ENCODE results near the gene KIF3B. TPM values are rescaled to one million over a fixed set of nuclear protein-coding genes. Genes with fewer than 3 reads are reported as not detected.

KIF3B gene
- total and polyA plus RNA-seq, 2 of the 13 experiments (the other 11 are each of a cell fraction or from before 2014, with no cell fraction given): 23.6 to 28.8 TPM

- no peak for TF ChIP-seq NPAS2 (CRISPR knock-in tag; IDR thresholded peaks at IDR 0.05; ENCODE audit: borderline replicate concordance)
- peak; percentile 98 for TF ChIP-seq ETS1 (CRISPR knock-in tag; IDR thresholded peaks at IDR 0.05)
- peak; percentile 54; the same call in 1 of the 2 replicates for TF ChIP-seq ZNF552 (CRISPR knock-in tag; IDR thresholded peaks at IDR 0.05; ENCODE audit: borderline replicate concordance)
- TF ChIP-seq IKZF5 (CRISPR knock-in tag; IDR thresholded peaks at IDR 0.05): peak; percentile 98
- TF ChIP-seq ZZZ3 (CRISPR knock-in tag; IDR thresholded peaks at IDR 0.05; ENCODE audit: borderline replicate concordance): peak; percentile 99; the same call in 1 of the 2 replicates
- no peak for TF ChIP-seq ZNF3 (CRISPR knock-in tag; IDR thresholded peaks at IDR 0.05)
- peak; percentile 64 for TF ChIP-seq ZNF367 (CRISPR knock-in tag; IDR thresholded peaks at IDR 0.05; ENCODE audit: borderline replicate concordance)
- peak; percentile 93 for TF ChIP-seq ZNF280D (CRISPR knock-in tag; IDR thresholded peaks at IDR 0.05)
- TF ChIP-seq ZKSCAN8 (CRISPR knock-in tag; IDR thresholded peaks at IDR 0.05; ENCODE audit: borderline replicate concordance): peak; percentile 91
- TF ChIP-seq SNAI1 (CRISPR knock-in tag; IDR thresholded peaks at IDR 0.05; ENCODE audit: borderline replicate concordance): no peak; the same call in 1 of the 2 replicates
- peak; percentile 69; the same call in 1 of the 2 replicates for TF ChIP-seq GATA4 (IDR thresholded peaks at IDR 0.05; ENCODE audit: borderline replicate concordance, low read depth)
- TF ChIP-seq HOXA3 (CRISPR knock-in tag; IDR thresholded peaks at IDR 0.05): peak; percentile 98
- TF ChIP-seq CREBL2 (CRISPR knock-in tag; IDR thresholded peaks at IDR 0.05; ENCODE audit: borderline replicate concordance): no peak
- peak; percentile 88 for TF ChIP-seq ZSCAN25 (CRISPR knock-in tag; IDR thresholded peaks at IDR 0.05)
- peak; percentile 77 for TF ChIP-seq ZNF225 (CRISPR knock-in tag; IDR thresholded peaks at IDR 0.05)
- TF ChIP-seq RORA (CRISPR knock-in tag; IDR thresholded peaks at IDR 0.05): no peak
- peak; percentile 76 for TF ChIP-seq MAX (IDR thresholded peaks at IDR 0.05)
- no peak; the same call in 1 of the 2 replicates for TF ChIP-seq ZNF24 (IDR thresholded peaks at IDR 0.05)
- peak; percentile 97 for TF ChIP-seq MXD4 (CRISPR knock-in tag; IDR thresholded peaks at IDR 0.05)
- peak; percentile 96 for TF ChIP-seq ZNF784 (CRISPR knock-in tag; IDR thresholded peaks at IDR 0.05; ENCODE audit: borderline replicate concordance)
- no peak for TF ChIP-seq CBX2 (IDR thresholded peaks at IDR 0.05; ENCODE audit: low read depth, low read length)
- no peak for TF ChIP-seq CBX2 (CRISPR knock-in tag; IDR thresholded peaks at IDR 0.05; ENCODE audit: low read depth)
- no peak for TF ChIP-seq MTF1 (CRISPR knock-in tag; IDR thresholded peaks at IDR 0.05)
- peak; percentile 77 for TF ChIP-seq ATF1 (CRISPR knock-in tag; IDR thresholded peaks at IDR 0.05)
Measured at GRCh38 chr20:32357869-32358631, 80.6 kb downstream of the KIF3B start, which contains the start of gene ASXL1 (continued).
